ENCODE data around the gene GBE1.

GBE1 gene

GRCh38 chr3:81718311-81718710, 43.1 kb downstream of the GBE1 start:
- no peaks in the 10 kb centered on the region for H3K36me3 ChIP-seq (replicated peaks; ENCODE audit: low read depth, low read length)
- TF ChIP-seq EZH2phosphoT487 (IDR thresholded peaks at IDR 0.05; ENCODE audit: low read depth), result no peak
- TF ChIP-seq CTCF (IDR thresholded peaks at IDR 0.05; ENCODE audit: low read depth, low read length), result no peak
- H3K4me2 ChIP-seq (ENCODE audit: low read length), result no peak overlapping the region

GRCh38 chr3:81716870-81717509, 44.5 kb downstream of the GBE1 start:
- Histone ChIP-seq H3K9ac (ENCODE audit: low read length) (no peak overlapping the region), H3K4me3 (ENCODE audit: low read length) (no peak overlapping the region), H3K27ac (ENCODE audit: low read length) (no peak overlapping the region), H3K4me1 (ENCODE audit: low read length) (no peaks in the 10 kb centered on the region), H3K79me2 (ENCODE audit: low read length) (no peaks in the 10 kb centered on the region), H4K20me1 (ENCODE audit: insufficient read depth, low read length) (no peaks in the 10 kb centered on the region), H3K27me3 (ENCODE audit: low read depth, low read length) (no peaks in the 10 kb centered on the region), H3K9me3 (ENCODE audit: insufficient read depth, low read length) (no peaks in the 10 kb centered on the region), H2AFZ (ENCODE audit: low read depth, low read length) (no peak overlapping the region), H3K4me2 (ENCODE audit: low read length) (no peak overlapping the region), H3K36me3 (replicated peaks; ENCODE audit: low read depth, low read length) (peaks cover 4% of the 10 kb centered on the region)
- TF ChIP-seq CTCF (IDR thresholded peaks at IDR 0.05; ENCODE audit: low read depth, low read length), result no peak
- TF ChIP-seq EZH2phosphoT487 (IDR thresholded peaks at IDR 0.05; ENCODE audit: low read depth), result no peak

More at GRCh38 chr3:81718311-81718710, 43.1 kb downstream of the GBE1 start:
- H3K27ac ChIP-seq (ENCODE audit: low read length), result no peak overlapping the region
- no peaks in the 10 kb centered on the region for H3K79me2 ChIP-seq (ENCODE audit: low read length)
- H4K20me1 ChIP-seq (ENCODE audit: insufficient read depth, low read length), result no peaks in the 10 kb centered on the region
- no peak overlapping the region for H2AFZ ChIP-seq (ENCODE audit: low read depth, low read length)
- H3K9ac ChIP-seq (ENCODE audit: low read length), result no peak overlapping the region
- no peaks in the 10 kb centered on the region for H3K27me3 ChIP-seq (ENCODE audit: low read depth, low read length)
- no peaks in the 10 kb centered on the region for H3K9me3 ChIP-seq (ENCODE audit: insufficient read depth, low read length)
- H3K4me3 ChIP-seq (ENCODE audit: low read length), result no peak overlapping the region
- no peaks in the 10 kb centered on the region for H3K4me1 ChIP-seq (ENCODE audit: low read length)

- H2AFZ ChIP-seq (ENCODE audit: low read depth, low read length), result no peak overlapping the region
- no peaks in the 10 kb centered on the region for H4K20me1 ChIP-seq (ENCODE audit: insufficient read depth, low read length)
- no peak overlapping the region for H3K4me3 ChIP-seq (ENCODE audit: low read length)
- no peaks in the 10 kb centered on the region for H3K27me3 ChIP-seq (ENCODE audit: low read depth, low read length)
- H3K27ac ChIP-seq (ENCODE audit: low read length), result no peak overlapping the region
- no peak overlapping the region for H3K4me2 ChIP-seq (ENCODE audit: low read length)
- no peak overlapping the region for H3K9ac ChIP-seq (ENCODE audit: low read length)
- TF ChIP-seq EZH2phosphoT487 (IDR thresholded peaks at IDR 0.05; ENCODE audit: low read depth), result no peak
- TF ChIP-seq CTCF (IDR thresholded peaks at IDR 0.05; ENCODE audit: low read depth, low read length), result no peak
- no peaks in the 10 kb centered on the region for H3K9me3 ChIP-seq (ENCODE audit: insufficient read depth, low read length)
- H3K36me3 ChIP-seq (replicated peaks; ENCODE audit: low read depth, low read length), result peaks cover 4% of the 10 kb centered on the region
- no peaks in the 10 kb centered on the region for H3K79me2 ChIP-seq (ENCODE audit: low read length)
- peaks cover 4% of the 10 kb centered on the region; the same call in 1 of the 2 replicates for H3K4me1 ChIP-seq (ENCODE audit: low read length)
These were observed 48.4 kb downstream of the GBE1 start for GRCh38 chr3:81713031-81713430.

GRCh38 chr3:81709606-81710005, 51.8 kb downstream of the GBE1 start:
- no peak overlapping the region for H3K27ac ChIP-seq (ENCODE audit: low read length)
- H3K4me3 ChIP-seq (ENCODE audit: low read length), result no peak overlapping the region
- H3K4me1 ChIP-seq (ENCODE audit: low read length), result peaks cover 7% of the 10 kb centered on the region; the same call in 1 of the 2 replicates
- H3K9me3 ChIP-seq (ENCODE audit: insufficient read depth, low read length), result no peaks in the 10 kb centered on the region
- no peaks in the 10 kb centered on the region for H4K20me1 ChIP-seq (ENCODE audit: insufficient read depth, low read length)
- H3K9ac ChIP-seq (ENCODE audit: low read length), result no peak overlapping the region
- peaks cover 4% of the 10 kb centered on the region for H3K36me3 ChIP-seq (replicated peaks; ENCODE audit: low read depth, low read length)
- H2AFZ ChIP-seq (ENCODE audit: low read depth, low read length), result no peak overlapping the region
- TF ChIP-seq EZH2phosphoT487 (IDR thresholded peaks at IDR 0.05; ENCODE audit: low read depth) (no peak), CTCF (IDR thresholded peaks at IDR 0.05; ENCODE audit: low read depth, low read length) (no peak)
- no peaks in the 10 kb centered on the region for H3K79me2 ChIP-seq (ENCODE audit: low read length)
- no peaks in the 10 kb centered on the region for H3K27me3 ChIP-seq (ENCODE audit: low read depth, low read length)
- H3K4me2 ChIP-seq (ENCODE audit: low read length), result no peak overlapping the region
